ENCODE results near the gene CCNE1. TPM values are rescaled to one million over a fixed set of nuclear protein-coding genes. Genes with fewer than 3 reads are reported as not detected.

The CCNE1 gene
- total RNA-seq, 1 experiment from 2014 or later: 40.1 TPM

Other genes starting within 250 kb of the CCNE1 start
- gene POP4, start 205.7 kb upstream of the CCNE1 start, total RNA-seq (2014; rRNA removed; shearing (Covaris generic)): 104 and 116 TPM in 2 replicates
- 9.2 and 9.9 TPM in 2 replicates for gene PLEKHF1, start 146.5 kb upstream of the CCNE1 start, total RNA-seq (2014; rRNA removed; shearing (Covaris generic))
- 28.4 and 31.7 TPM in 2 replicates for gene C19orf12, start 96.7 kb upstream of the CCNE1 start, total RNA-seq (2014; rRNA removed; shearing (Covaris generic))
- gene URI1, start 130.2 kb downstream of the CCNE1 start, total RNA-seq (2014; rRNA removed; shearing (Covaris generic)): 47.9 and 70.8 TPM in 2 replicates